ENCODE results near the gene HSD17B2. TPM values are rescaled to one million over a fixed set of nuclear protein-coding genes. Genes with fewer than 3 reads are reported as not detected.

The HSD17B2 gene
- total and polyA plus RNA-seq, 8 donors: 0.11 to 0.86 (median 0.37) TPM

DNA sequence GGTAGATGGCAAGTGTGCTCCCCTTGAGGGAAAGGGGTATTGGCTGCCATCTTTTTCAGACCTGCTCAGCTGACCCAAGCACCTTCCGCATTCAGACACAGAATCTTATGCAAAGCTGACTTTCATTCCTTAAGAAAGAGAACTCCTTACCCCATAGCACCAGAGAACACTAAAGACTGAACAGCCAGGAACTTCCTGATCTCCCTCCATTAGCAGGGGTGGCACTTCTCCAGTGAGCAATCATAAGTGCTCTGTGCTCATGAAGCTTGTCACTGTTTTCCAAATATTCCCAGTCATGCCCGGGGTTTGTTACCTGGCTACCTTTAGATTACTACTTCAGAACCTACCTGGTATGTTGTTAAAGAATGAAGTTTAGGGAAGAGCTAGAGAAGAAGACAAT lies 11.9 kb downstream of the HSD17B2 start:
- peak; percentile 77 for ATAC-seq

GRCh38 chr16:82047374-82047773 lies 12.3 kb downstream of the HSD17B2 start:
- DNase-seq (no peak), ATAC-seq (peak; percentile 13)
- TF ChIP-seq CTCF (IDR thresholded peaks at IDR 0.05): no peak
- no peaks in the 10 kb centered on the region for H3K9me3 ChIP-seq
- intact Hi-C loops (cut with DNase I): no loop called here
- H3K36me3 ChIP-seq: no peaks in the 10 kb centered on the region
- no peaks in the 10 kb centered on the region for H3K4me1 ChIP-seq
- no peak overlapping the region for H3K4me3 ChIP-seq
- H3K27me3 ChIP-seq: no peaks in the 10 kb centered on the region
- H3K27ac ChIP-seq: peak overlapping the region; percentile 2 to 9

More for the DNA sequence above, 11.9 kb downstream of the HSD17B2 start:
- DNase-seq: no peak
- Histone ChIP-seq H3K27me3 (no peaks in the 10 kb centered on the region), H3K4me1 (no peaks in the 10 kb centered on the region), H3K9me3 (no peaks in the 10 kb centered on the region), H3K4me3 (no peak overlapping the region), H3K27ac (peak overlapping the region; percentile 2 to 9), H3K36me3 (no peaks in the 10 kb centered on the region)
- TF ChIP-seq CTCF (IDR thresholded peaks at IDR 0.05): no peak
- intact Hi-C loops (cut with DNase I): no loop called here

GRCh38 chr16:82047787-82048186 lies 12.7 kb downstream of the HSD17B2 start:
- ATAC-seq (no peak), DNase-seq (no peak)
- no peak overlapping the region for H3K4me3 ChIP-seq
- H3K27ac ChIP-seq: peak overlapping the region in 1 of 2 donors; percentile 2
- H3K4me1 ChIP-seq: no peaks in the 10 kb centered on the region
- no peaks in the 10 kb centered on the region for H3K9me3 ChIP-seq
- no peaks in the 10 kb centered on the region for H3K27me3 ChIP-seq
- H3K36me3 ChIP-seq: no peaks in the 10 kb centered on the region
- no peak for TF ChIP-seq CTCF (IDR thresholded peaks at IDR 0.05)
- intact Hi-C loops (cut with DNase I): no loop called here

GRCh38 chr16:82049484-82049883 lies 14.4 kb downstream of the HSD17B2 start:
- Histone ChIP-seq H3K4me3 (no peak overlapping the region), H3K4me1 (no peaks in the 10 kb centered on the region), H3K27ac (no peak overlapping the region), H3K36me3 (no peaks in the 10 kb centered on the region), H3K27me3 (no peaks in the 10 kb centered on the region), H3K9me3 (no peaks in the 10 kb centered on the region)
- TF ChIP-seq CTCF (IDR thresholded peaks at IDR 0.05): no peak
- intact Hi-C loops (cut with DNase I): no loop called here
- no peak for DNase-seq
- ATAC-seq: no peak

DNA sequence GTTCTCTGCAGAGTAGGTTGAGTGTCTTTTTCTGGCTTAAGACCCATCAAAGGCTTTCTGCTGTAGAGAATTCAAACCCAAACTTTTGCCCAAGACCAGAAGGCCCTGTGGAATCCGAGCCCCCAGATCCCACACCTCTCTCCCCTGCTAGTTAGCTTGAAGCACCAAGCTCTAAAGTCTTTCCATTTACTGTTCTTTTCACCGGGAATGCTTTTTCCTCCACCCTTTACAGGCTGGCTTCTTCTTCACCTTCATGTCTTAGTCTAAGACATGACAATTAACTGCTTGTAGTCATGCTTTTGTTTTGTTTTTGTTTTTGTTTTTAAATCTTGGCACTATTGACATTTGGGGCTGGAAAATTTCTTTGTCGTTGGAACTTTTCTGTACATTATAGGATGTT lies 15.5 kb downstream of the HSD17B2 start:
- no peak for TF ChIP-seq CTCF (IDR thresholded peaks at IDR 0.05)
- H3K27me3 ChIP-seq: no peaks in the 10 kb centered on the region
- H3K4me1 ChIP-seq: no peaks in the 10 kb centered on the region
- ATAC-seq: no peak
- H3K4me3 ChIP-seq: no peak overlapping the region
- H3K36me3 ChIP-seq: no peaks in the 10 kb centered on the region
- no peaks in the 10 kb centered on the region for H3K9me3 ChIP-seq
- intact Hi-C loops (cut with DNase I): no loop called here
- H3K27ac ChIP-seq: no peak overlapping the region
- no peak for DNase-seq

Data from left lung (tissue), 10 donors.